Smooth muscle cell (in vitro differentiated cells): ENCODE measurements around the gene RPS6KA5. TPM values are rescaled to one million over a fixed set of nuclear protein-coding genes. Genes with fewer than 3 reads are reported as not detected.

ENCODE experiments used
- DNase-seq: peaks from one replicate; lab custom pipeline; 2025; ENCODE audit not compliant: unreplicated experiment; lab: John Stamatoyannopoulos, UW
- H2AFZ ChIP-seq: fragments of 200-600 bp; sonication (generic); 2 replicates; pipeline ENCODE4 v1.6.0; 2016; ENCODE audit warnings: antibody characterized with exemption, low read depth, mild to moderate bottlenecking
- H3F3A ChIP-seq: fragments of 200-600 bp; sonication (generic); 2 replicates; pipeline ENCODE4 v1.6.0; 2017; ENCODE audit warnings: antibody characterized with exemption, low read depth
- H3K27ac ChIP-seq: fragments of 200-600 bp; sonication (generic); 2 replicates; pipeline ENCODE4 v1.5.1; 2016; ENCODE audit warnings: low read depth, mild to moderate bottlenecking
- H3K27me3 ChIP-seq: fragments of 200-600 bp; sonication (generic); 2 replicates; pipeline ENCODE4 v1.6.1; 2016; ENCODE audit warnings: low read depth, mild to moderate bottlenecking
- H3K36me3 ChIP-seq: fragments of 200-600 bp; sonication (generic); 2 replicates; pipeline ENCODE4 v1.5.1; 2016; ENCODE audit warnings: low read depth
- H3K4me1 ChIP-seq: fragments of 200-600 bp; sonication (generic); 2 replicates; pipeline ENCODE4 v1.5.1; 2016; ENCODE audit warnings: low read depth
- H3K4me2 ChIP-seq: fragments of 200-600 bp; sonication (generic); 2 replicates; pipeline ENCODE4 v1.6.0; 2016; ENCODE audit warnings: mild to moderate bottlenecking
- H3K4me3 ChIP-seq: fragments of 200-600 bp; sonication (generic); 2 replicates; pipeline ENCODE4 v1.5.1; 2016; ENCODE audit warnings: mild to moderate bottlenecking
- H3K79me2 ChIP-seq: fragments of 200-600 bp; sonication (generic); 2 replicates; pipeline ENCODE4 v1.6.0; 2016; ENCODE audit warnings: low read depth, mild to moderate bottlenecking
- H3K9ac ChIP-seq: fragments of 200-600 bp; sonication (generic); 2 replicates; pipeline ENCODE4 v1.6.0; 2016; ENCODE audit warnings: low read depth
- H3K9me3 ChIP-seq: fragments of 200-600 bp; sonication (generic); replicated peaks from 2 replicates; pipeline ENCODE4 v1.5.1; 2016; ENCODE audit warnings: low read depth
- H4K20me1 ChIP-seq: fragments of 200-600 bp; sonication (generic); 2 replicates; pipeline ENCODE4 v1.6.0; 2016; ENCODE audit warnings: low read depth
- CTCF ChIP-seq: fragments of 200-600 bp; sonication (generic); IDR thresholded peaks from 2 replicates; pipeline ENCODE4 v1.5.1; 2017; ENCODE audit warnings: borderline replicate concordance, mild to moderate bottlenecking, antibody characterized with exemption; ENCODE audit not compliant: insufficient read depth, poor library complexity, severe bottlenecking
- whole genome bisulfite sequencing: methylation state at CpG from one replicate; pipeline ENCODE4 v1.1.7; 2016; ENCODE audit warnings: low lambda C conversion rate; 5-methylcytosine and 5-hydroxymethylcytosine counted together
- polyA plus RNA-seq: library from polyadenylated mRNA; unstranded; fragments of >200 nt; fragmentation: Nextera tagmentation; extraction: Ambion mirVana; gene quantifications from 2 replicates; pipeline ENCODE4 v1.2.1, GENCODE V29; 2016
- total RNA-seq: library from RNA; depleted of rRNA; stranded (reverse); fragments of >200 nt; gene quantifications from 2 replicates; pipeline ENCODE4 v1.2.3, GENCODE V29; 2014

The RPS6KA5 gene
- total and polyA plus RNA-seq, 2 experiments from 2014 or later: 1.0 to 1.5 TPM

- 95% methylated on average over 3 of the region's 3 CpGs for WGBS
These were observed 123.5 kb downstream of the RPS6KA5 start for GRCh38 chr14:90936757-90937440.

GRCh38 chr14:90924621-90925340, 135.7 kb downstream of the RPS6KA5 start:
- DNase-seq: no peak
- Histone ChIP-seq H4K20me1 (no peaks in the 10 kb centered on the region), H3K79me2 (no peaks in the 10 kb centered on the region), H3K27me3 (no peaks in the 10 kb centered on the region), H3K9me3 (no peaks in the 10 kb centered on the region), H3K27ac (no peak overlapping the region), H3K9ac (no peak overlapping the region), H3K36me3 (no peaks in the 10 kb centered on the region), H2AFZ (no peak overlapping the region), H3K4me2 (no peak overlapping the region), H3K4me3 (no peak overlapping the region), H3K4me1 (no peaks in the 10 kb centered on the region), H3F3A (no peaks in the 10 kb centered on the region)
- TF ChIP-seq CTCF: no peak
- 85% methylated on average over 4 of the region's 4 CpGs for WGBS

More at GRCh38 chr14:90936757-90937440, 123.5 kb downstream of the RPS6KA5 start:
- no peak overlapping the region for H3K9ac ChIP-seq
- no peaks in the 10 kb centered on the region for H4K20me1 ChIP-seq
- no peaks in the 10 kb centered on the region for H3K27me3 ChIP-seq
- H3F3A ChIP-seq: no peaks in the 10 kb centered on the region
- H3K9me3 ChIP-seq: no peaks in the 10 kb centered on the region
- H3K27ac ChIP-seq: no peak overlapping the region
- H3K36me3 ChIP-seq: no peaks in the 10 kb centered on the region
- H2AFZ ChIP-seq: no peak overlapping the region
- no peak for TF ChIP-seq CTCF
- no peak overlapping the region for H3K4me3 ChIP-seq
- no peaks in the 10 kb centered on the region for H3K4me1 ChIP-seq
- H3K79me2 ChIP-seq: no peaks in the 10 kb centered on the region
- no peak for DNase-seq
- no peak overlapping the region for H3K4me2 ChIP-seq

- Histone ChIP-seq H3K4me3 (no peak overlapping the region), H3K27me3 (no peaks in the 10 kb centered on the region), H3K4me1 (no peaks in the 10 kb centered on the region), H3F3A (no peaks in the 10 kb centered on the region), H4K20me1 (no peaks in the 10 kb centered on the region), H3K79me2 (no peaks in the 10 kb centered on the region), H3K27ac (no peak overlapping the region), H3K36me3 (no peaks in the 10 kb centered on the region), H3K4me2 (no peak overlapping the region), H3K9ac (no peak overlapping the region), H2AFZ (no peak overlapping the region), H3K9me3 (no peaks in the 10 kb centered on the region)
- no peak for TF ChIP-seq CTCF
- WGBS: 89% methylated on average over 4 of the region's 4 CpGs
- no peak for DNase-seq
These were observed 138.3 kb downstream of the RPS6KA5 start for GRCh38 chr14:90922141-90922540.
